Measurements from ENCODE around the gene GOLGA6A. TPM values are rescaled to one million over a fixed set of nuclear protein-coding genes. Genes with fewer than 3 reads are reported as not detected.

The GOLGA6A gene
- total RNA-seq, 2 experiments from 2014 or later, result 0.63 to 0.76 TPM

DNA sequence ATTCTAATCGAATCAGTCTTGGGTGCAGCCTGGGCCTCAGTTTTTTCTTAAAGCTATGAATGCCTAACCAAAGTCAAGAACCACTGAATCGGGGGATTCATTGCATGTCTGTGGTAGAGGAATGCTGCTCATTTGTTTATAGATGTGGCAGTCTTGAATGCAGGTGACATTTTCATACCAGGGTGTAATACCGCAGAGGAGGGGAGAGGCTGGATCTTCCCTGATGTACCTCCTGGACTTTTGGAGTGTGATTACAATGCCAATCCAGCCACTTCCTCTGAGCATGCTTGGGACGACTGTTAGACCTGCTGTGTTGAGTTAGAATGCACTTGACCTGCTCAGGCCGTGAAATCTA, 42.7 kb downstream of the GOLGA6A start:
- no peaks in the 10 kb centered on the region for H3K9me3 ChIP-seq (ENCODE audit: low read length)
- no peak overlapping the region for H3K4me3 ChIP-seq (ENCODE audit: low read depth, low read length, poor library complexity, severe bottlenecking)
- POLR2A ChIA-PET, result interaction anchor here (0.7 kb wide), 1 partner anchor 68 kb away, joined by 3 read pairs; no protein-coding TSS in a partner anchor
- no peaks in the 10 kb centered on the region for H3K9me2 ChIP-seq (ENCODE audit: insufficient read depth, low read length)
- intact Hi-C loops (cut with micrococcal nuclease; ENCODE audit: unreplicated experiment), result no loop called here
- no peak overlapping the region for H3K4me2 ChIP-seq (ENCODE audit: low read length)
- H3K27ac ChIP-seq (ENCODE audit: low read depth, low read length, poor library complexity, severe bottlenecking), result no peak overlapping the region
- no peaks in the 10 kb centered on the region for H4K20me1 ChIP-seq (ENCODE audit: insufficient read depth, low read length)
- CTCF ChIA-PET (ENCODE audit: unreplicated experiment), result no interaction called here
- H3K4me1 ChIP-seq (ENCODE audit: insufficient read depth, low read length, poor library complexity, severe bottlenecking), result no peaks in the 10 kb centered on the region
- no peaks in the 10 kb centered on the region; the same call in 1 of the 2 replicates for H3K36me3 ChIP-seq (ENCODE audit: insufficient read depth, low read length)
- no TSS peak for BruUV-seq (replicated peaks)
- no peak for DNase-seq (ENCODE audit: low spot score)
- no peak overlapping the region for H2AFZ ChIP-seq (ENCODE audit: low read length)
- no peaks in the 10 kb centered on the region for H3K79me2 ChIP-seq (ENCODE audit: insufficient read depth, low read depth, low read length)
- TF ChIP-seq, protein P1, sequence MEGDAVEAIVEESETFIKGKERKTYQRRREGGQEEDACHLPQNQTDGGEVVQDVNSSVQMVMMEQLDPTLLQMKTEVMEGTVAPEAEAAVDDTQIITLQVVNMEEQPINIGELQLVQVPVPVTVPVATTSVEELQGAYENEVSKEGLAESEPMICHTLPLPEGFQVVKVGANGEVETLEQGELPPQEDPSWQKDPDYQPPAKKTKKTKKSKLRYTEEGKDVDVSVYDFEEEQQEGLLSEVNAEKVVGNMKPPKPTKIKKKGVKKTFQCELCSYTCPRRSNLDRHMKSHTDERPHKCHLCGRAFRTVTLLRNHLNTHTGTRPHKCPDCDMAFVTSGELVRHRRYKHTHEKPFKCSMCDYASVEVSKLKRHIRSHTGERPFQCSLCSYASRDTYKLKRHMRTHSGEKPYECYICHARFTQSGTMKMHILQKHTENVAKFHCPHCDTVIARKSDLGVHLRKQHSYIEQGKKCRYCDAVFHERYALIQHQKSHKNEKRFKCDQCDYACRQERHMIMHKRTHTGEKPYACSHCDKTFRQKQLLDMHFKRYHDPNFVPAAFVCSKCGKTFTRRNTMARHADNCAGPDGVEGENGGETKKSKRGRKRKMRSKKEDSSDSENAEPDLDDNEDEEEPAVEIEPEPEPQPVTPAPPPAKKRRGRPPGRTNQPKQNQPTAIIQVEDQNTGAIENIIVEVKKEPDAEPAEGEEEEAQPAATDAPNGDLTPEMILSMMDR (conservative IDR thresholded peaks at IDR 0.05; ENCODE audit: low read length), result no peak
- no peak for TF ChIP-seq EZH2phosphoT487 (IDR thresholded peaks at IDR 0.05; ENCODE audit: borderline replicate concordance, low read depth, low read length)

DNA sequence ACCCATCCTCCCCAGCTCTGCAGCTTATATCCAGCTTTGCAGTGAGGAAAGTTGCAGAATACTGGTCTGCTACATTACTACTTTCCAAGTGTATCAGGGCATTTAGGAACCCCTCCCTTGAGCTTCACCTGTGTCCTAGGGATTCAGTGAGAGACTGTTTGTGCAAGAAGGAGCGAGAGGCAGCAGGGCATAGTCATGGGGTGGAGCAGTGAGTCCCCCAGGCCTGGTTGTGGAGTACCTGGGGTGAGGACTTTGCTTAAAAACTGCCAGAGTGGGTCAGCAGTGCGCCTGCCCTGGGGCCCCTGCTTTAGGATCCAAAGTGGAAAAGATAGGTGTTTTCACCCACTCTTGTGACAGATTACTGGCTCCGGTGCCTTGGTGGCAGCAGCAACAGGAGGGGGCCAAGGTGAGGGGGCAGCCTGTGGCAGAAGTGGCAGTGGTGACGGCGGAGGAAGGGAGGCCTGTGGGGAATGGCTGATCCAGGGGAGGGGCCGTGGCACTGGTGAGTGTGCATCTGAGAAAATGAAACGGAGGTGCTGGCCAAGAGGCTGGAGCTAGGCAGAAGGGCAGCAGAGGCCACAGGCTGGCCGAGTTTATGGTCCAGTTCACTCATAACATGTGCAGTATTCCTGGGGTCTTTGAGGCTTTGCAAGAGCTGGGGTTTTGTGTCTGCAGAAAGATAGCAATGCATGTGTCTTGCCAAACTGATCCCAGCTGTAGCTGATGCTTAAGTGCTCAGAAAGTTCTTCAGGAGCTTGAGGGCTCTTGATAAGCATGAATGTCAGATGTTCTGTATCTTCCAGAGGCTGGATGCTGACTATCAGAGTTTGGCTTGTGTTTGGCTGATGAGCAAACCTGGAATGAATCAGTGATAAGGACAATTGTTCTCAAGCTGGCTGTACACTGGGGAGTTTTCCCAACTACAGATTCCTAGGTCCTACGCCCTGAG, 43.4 kb downstream of the GOLGA6A start:
- no peaks in the 10 kb centered on the region for H3K79me2 ChIP-seq (ENCODE audit: insufficient read depth, low read depth, low read length)
- no peaks in the 10 kb centered on the region for H3K4me1 ChIP-seq (ENCODE audit: insufficient read depth, low read length, poor library complexity, severe bottlenecking)
- H3K4me2 ChIP-seq (ENCODE audit: low read length), result no peak overlapping the region
- H3K27ac ChIP-seq (ENCODE audit: low read depth, low read length, poor library complexity, severe bottlenecking), result no peak overlapping the region
- intact Hi-C loops (cut with micrococcal nuclease; ENCODE audit: unreplicated experiment), result no loop called here
- no peak for DNase-seq (ENCODE audit: low spot score)
- TF ChIP-seq EZH2phosphoT487 (IDR thresholded peaks at IDR 0.05; ENCODE audit: borderline replicate concordance, low read depth, low read length), result no peak
- TF ChIP-seq, protein P1 (conservative IDR thresholded peaks at IDR 0.05; ENCODE audit: low read length), result no peak
- H3K36me3 ChIP-seq (ENCODE audit: insufficient read depth, low read length), result no peaks in the 10 kb centered on the region; the same call in 1 of the 2 replicates
- ChIA-PET CTCF (ENCODE audit: unreplicated experiment) (no interaction called here), POLR2A (no interaction called here)
- no peaks in the 10 kb centered on the region for H3K9me2 ChIP-seq (ENCODE audit: insufficient read depth, low read length)
- no TSS peak for BruUV-seq (replicated peaks)
- no peak overlapping the region for H2AFZ ChIP-seq (ENCODE audit: low read length)
- H4K20me1 ChIP-seq (ENCODE audit: insufficient read depth, low read length), result no peaks in the 10 kb centered on the region
- H3K9me3 ChIP-seq (ENCODE audit: low read length), result no peaks in the 10 kb centered on the region
- H3K4me3 ChIP-seq (ENCODE audit: low read depth, low read length, poor library complexity, severe bottlenecking), result no peak overlapping the region

Data from OCI-LY7 (cell line).